NCI-H146 treated with DMSO at 0.1 percent for 48 hours (cell line): ENCODE data around the gene BCS1L.

Source experiments
- DNase-seq: peaks from one replicate; lab custom pipeline; 2025; ENCODE audit not compliant: unreplicated experiment; lab: John Stamatoyannopoulos, UW

BCS1L gene

DNA sequence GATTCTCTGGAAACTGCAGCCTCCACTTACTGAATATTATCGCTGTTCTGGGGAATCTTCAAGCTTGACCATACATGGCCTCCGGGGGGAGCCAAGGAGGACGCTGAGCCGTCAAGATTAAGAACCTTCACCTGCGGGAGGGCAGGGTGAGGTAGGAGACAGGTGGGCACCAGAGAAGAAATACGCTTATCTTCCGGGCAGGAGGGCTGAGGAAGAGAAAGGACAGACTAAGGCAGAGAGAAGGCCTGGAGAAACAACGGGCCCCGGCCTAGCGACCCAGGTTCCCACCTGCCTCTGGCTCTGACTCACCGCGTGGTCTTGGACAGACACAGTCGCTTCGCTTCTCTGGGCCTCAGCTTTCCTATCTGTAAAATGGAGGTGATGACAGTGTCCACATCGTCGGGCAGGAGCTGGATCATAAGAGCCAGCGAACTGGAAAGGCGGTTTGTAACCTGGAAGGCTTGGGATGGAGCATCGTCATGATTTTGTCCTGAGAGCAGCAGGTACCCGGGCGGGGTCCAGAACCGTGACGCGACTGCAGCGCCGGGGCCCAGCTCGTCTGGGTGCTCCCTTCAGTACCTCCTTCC is 719 bp upstream of the BCS1L start:
- peak; percentile 18 for DNase-seq

DNA sequence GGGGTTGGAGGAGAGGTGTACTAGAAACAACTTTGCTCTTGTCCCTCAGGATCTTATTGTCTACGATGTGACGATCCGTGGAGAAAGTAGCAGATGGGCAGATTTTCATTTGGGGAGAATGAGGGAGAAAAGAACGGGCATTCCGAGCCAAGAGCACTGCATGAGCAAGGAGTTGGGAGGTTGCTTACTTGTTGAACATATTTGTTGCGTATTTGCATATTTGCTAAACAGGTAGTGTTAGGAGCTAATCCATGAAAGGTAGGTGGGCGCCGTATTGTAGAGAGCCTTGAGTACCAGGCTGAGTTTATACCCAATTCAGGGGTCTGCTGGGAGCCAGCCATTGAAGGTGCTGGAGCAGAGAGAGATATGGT is 490 bp downstream of the BCS1L start:
- DNase-seq: no peak

DNA sequence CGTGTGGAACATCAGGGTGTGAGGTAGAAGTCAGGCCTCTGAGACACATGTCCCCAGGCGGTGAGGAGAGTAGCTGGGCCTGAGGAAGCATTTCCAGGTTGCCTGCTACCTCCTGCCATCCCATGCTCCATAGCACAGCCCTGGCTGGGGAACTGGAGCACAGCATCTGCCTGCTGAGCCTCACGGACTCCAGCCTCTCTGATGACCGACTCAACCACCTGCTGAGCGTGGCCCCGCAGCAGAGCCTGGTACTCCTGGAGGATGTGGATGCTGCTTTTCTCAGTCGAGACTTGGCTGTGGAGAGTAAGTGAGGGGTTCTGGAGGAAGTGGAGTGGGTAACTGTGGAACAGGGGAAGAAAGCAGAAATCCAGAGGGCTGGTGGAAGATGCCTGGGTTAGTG is 2.9 kb downstream of the BCS1L start:
- no peak for DNase-seq

DNA sequence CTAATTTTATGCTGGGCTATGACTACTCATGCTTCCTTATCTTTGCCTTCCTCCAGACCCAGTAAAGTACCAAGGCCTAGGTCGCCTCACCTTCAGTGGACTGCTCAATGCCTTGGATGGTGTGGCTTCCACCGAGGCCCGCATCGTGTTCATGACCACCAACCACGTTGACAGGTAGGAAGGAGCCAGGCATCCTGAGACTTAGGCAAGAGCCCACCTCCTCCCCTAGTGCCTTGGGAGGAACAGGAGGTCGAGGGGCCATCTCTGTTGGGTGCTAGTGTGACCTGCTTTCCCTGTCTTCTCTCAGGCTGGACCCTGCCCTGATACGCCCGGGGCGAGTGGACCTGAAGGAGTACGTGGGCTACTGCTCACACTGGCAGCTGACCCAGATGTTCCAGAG is 3.3 kb downstream of the BCS1L start:
- no peak for DNase-seq

DNA sequence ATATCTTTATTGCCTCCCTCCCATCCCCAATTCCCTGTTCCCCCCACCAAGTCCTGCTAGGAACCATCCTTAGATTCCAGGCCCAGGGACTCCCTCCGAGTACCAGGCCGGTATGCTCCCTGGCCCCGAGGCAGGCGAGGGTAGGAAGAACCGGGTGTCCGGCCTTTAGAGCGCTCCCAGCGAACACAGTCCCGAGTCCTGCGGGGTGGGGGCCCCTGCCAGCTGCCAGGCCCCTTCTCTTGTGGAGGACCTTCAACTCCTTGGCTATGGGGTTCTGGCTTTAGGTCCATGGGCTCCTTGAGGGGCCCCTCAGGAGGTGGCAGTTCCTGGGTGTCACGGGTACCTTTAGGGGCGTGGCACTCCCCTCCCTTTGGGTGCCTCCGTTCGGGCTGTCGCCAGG is 4.4 kb downstream of the BCS1L start:
- DNase-seq: no peak

DNA sequence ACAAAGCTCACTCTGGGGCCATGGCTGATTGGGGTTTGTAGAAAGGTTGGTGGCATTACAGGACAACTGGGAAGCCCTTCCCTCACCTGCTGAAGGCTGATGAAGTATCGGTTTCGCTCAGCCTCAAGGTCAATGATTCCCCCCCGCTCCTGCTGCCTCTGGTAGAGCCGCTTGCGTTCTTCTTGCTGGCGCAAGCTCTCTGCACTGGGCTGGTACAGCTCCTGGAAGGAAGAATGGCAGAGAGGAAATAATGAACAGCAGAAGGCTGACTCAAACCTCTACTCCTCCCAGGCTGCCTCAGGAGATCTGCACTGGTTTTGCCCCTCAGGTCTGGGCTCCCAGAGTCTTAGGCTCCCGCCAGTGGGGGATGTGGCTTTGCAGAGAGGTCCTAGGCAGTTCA is 5.2 kb downstream of the BCS1L start:
- DNase-seq: no peak

DNA sequence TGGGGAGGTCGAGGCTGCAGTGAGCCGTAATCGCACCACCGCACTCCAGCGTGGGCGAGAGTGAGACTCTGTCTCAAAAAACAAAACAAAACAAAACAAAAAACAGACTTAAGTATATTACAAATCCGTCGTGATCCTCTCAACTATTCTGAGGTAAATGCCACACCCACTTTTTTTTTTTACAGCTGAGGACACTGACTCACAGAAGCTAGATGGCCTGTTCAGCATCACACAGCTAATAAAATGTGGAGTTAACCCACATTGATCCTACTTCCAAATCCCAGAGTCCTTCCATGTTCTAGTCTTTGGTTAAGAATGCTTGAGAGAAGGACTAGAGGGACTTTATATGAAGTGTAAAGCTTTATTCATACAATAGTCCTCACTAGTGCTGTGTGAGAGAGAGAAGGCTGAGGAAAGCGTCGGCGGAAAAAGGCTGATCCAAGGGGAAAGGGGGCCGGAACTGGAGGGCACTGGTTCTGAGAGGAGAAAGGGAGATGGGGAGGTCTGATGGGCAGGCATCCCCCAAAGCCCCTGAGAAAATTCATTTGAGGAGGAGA is 11.7 kb downstream of the BCS1L start:
- no peak for DNase-seq

DNA sequence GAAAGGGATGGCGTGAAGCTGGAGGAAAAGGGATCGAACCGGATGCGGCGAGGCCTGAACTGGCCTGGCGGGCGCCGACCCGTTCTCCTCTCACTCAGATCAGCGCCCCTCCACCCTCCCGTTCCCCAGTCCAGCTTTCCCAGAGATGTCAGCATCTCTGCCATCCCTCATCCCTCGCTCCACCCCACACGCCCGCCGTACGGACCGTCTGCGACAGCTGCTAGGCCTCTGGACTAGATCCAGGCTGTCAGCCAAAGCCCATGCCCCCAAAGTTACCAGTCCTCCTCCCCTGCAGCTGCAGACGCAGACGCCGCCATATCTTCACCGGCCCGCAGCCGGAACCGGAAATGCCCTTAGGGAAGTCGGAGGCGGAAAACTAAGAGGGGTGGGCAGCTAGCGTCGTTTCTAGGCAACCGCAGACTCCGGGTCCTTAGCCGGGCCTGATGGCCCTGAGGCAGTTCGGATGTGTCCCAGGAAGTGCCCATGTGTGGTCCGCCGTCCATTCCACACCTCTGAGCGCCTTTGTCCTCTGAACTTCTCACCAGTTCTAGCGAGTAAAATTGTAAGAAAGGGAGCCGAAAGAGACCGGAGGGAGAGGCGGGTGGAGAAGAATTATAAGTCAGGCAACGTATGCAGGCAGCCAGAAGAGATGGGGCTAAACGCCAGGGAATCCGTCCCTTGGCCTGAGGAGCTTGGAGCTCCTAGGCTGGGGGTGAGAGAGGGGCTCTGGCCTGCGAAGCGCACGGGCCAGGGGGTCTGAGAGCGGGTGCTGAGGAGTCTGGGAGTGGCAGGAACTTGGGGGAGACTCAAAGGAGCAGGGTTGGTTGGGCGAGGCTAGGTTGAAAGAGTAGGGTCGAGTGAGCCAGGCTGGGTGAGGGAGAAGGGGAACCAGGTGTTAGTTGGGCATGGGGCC is 12.4 kb downstream of the BCS1L start, which contains the start of the genes RNF25 and STK36:
Gene RNF25, minus strand, starts transcription at position 349 of the 913 bp plus-strand sequence. Its CDS starts 32 bp downstream, at position 317.
Gene STK36, plus strand, starts transcription at position 433 of the 913 bp plus-strand sequence. CDS start 744 bp downstream, outside the sequence.
- DNase-seq: peak; percentile 84

DNA sequence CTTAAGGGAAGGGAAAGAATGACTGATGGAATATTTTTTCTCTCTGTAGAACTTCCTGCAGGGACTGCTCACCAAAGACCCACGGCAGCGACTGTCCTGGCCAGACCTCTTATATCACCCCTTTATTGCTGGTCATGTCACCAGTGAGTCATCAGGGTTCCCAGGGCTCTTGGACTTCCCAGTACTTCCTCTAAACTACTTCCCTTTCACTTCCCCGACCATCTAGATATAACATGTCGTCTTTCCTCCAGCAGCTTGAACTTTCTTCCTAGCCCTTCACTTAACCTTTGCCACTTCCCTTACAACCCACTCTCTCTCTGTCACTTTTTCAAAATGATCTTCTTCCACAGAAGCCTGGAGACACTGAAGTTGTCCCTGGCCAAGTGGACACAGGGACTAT is 19.6 kb downstream of the BCS1L start:
- DNase-seq: no peak

DNA sequence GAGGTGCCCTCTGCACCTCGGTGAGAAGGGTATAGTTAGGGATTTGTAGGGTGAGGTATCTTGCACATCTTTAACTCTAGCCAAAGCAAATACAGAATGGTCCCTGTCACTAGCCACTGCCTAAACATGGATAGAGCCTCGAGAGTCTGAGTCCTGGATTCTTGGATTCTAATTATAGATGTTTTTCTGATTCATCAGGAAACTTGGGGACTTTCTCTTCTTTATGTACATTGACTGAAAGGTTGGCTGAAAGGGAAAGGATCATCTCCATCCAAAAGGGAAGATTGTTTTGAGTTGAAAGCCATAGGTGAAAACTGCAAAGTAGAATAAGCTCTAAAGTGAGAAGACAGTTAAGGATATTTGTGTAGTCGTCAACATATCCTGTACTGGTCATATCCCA is 20.6 kb downstream of the BCS1L start:
- DNase-seq: no peak

DNA sequence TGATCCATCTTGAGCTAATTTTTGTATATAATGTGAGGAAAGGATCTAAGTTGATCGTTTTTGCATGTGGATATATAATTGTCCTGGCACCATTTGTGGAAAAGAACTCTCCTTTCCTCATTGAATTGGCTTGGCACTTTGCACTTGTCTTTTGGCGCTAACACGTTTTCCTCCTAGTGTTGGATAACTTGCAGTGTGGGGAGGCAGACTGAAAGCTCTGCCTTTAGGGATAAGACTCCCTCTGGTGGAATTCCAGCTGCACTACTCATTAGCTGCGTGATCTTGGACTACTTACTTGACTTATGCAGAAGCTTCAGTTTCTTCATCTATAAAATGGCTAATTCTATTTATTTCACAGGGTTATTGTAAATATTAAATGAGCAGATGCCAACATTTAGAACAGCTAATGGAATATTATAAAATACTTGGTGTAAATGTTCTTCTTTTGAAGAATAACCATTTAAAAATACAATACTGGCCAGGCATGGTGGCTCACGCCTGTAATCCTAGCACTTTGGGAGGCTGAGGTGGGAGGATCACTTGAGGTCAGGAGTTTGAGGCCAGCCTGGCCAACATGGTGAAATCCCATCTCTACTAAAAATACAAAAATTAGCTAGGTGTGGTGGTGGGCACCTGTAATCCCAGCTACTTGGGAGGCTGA is 28.0 kb downstream of the BCS1L start:
- DNase-seq: peak; percentile 22

DNA sequence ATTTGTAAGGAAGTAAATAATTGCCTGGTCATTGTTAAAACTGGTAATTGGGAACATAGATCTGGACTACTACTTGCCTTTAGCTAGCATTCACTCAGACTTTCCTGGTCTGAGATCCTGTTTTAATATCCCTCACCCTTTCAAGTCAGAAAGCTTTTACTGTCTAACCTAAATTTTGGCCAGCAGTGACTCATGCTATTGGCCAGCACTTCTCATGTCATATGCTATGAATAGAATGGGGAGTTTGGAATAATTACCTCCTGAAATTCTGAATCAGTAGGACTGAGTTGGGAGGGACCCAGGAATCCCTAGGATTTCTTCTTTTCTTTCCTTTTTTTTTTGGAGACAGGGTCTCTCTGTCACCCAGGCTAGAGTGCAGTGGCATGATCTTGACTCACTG is 31.8 kb downstream of the BCS1L start:
- no peak for DNase-seq

DNA sequence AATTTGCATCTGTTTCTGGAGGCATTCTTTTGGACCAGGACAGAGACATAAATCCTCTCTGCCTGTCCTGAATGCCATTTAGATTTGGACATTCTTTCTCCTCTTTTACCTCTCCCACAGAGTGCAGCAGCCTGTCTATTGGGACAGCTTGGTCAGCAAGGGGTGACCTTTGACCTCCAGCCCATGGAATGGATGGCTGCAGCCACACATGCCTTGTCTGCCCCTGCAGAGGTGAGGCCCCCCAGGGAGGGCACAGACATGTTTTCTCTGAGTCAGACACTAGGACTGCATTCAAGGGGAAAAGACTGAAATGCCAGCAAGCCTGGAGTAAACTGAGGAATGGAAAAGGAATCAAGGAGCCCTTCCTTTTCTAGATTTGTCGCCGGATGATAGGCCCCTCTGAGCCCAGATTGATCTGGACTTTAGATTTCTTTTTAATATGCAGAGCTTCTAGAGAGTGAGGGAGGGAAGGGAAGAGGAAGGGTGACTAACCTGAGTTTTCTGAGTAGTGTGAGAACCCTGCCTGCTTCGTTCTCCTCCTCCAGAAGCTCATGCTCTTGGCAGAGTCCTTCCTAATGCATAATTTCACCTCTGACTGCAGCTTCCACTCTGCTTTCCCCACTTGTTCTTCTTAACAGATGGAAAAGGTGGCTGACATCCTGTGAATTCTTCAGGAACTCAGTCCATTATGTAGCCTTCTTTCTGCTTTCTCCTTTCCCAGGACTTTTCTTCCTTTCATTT is 35.1 kb downstream of the BCS1L start:
- DNase-seq: no peak

DNA sequence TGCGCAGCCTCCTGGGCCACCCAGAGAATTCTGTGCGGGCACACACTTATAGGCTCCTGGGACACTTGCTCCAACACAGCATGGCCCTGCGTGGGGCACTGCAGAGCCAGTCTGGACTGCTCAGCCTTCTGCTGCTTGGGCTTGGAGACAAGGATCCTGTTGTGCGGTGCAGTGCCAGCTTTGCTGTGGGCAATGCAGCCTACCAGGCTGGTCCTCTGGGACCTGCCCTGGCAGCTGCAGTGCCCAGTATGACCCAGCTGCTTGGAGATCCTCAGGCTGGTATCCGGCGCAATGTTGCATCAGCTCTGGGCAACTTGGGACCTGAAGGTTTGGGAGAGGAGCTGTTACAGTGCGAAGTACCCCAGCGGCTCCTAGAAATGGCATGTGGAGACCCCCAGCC is 39.4 kb downstream of the BCS1L start:
- no peak for DNase-seq

DNA sequence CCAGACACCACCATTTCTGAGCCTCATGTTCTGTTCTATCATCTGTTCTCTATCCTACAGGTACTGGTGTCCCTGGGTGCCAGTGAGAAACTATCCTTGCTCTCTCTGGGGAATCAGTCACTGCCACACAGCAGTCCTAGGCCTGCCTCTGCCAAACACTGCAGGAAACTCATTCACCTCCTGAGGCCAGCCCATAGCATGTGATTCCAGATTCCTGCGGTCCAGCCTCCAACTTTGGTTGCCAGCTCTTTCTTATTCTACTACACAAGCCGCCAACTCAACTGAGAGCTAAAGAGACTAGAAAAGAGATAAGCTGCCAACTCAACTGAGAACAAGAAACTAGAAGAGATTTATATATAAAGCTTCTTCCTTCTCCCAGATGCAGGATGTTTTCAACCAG is 42.3 kb downstream of the BCS1L start:
- DNase-seq: no peak

DNA sequence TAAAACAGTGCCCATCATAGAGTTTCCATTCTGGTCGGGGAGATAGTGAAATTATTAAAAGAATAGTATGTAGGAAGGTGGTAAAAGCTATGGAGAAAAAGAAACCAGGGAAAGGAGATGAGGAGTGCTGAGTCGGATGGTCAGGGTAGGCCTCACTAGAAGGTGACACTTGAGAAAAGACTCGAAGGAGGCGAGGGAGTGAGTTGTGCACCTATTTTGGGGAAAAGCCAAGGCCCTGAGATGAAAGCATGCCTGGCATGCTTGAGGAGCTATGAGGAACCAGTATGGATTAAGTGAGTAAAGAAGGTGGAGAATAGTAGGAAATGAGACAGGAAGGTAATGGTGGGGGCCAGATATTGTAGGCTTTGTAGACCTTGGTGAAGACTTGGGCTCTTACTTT is 43.9 kb downstream of the BCS1L start:
- no peak for DNase-seq

DNA sequence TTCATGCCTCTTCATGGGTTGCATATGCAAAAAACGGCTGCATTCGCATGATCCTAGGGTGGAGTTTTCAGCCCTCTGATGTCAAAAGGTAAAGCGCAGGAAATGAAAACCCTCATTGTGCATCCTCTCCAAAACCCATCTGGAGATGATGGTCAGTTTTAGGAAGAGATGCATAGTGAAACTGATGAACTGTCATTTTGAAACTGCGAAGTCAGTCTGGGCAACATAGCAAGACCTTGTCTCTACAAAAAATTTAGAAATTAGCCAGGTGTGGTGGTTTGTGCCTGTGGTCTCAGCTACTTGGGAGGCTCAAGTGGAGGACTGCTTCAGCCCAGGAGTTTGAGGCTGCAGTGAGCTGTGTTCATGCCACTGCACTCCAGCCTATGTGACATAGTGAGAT is 48.6 kb downstream of the BCS1L start:
- DNase-seq: no peak

DNA sequence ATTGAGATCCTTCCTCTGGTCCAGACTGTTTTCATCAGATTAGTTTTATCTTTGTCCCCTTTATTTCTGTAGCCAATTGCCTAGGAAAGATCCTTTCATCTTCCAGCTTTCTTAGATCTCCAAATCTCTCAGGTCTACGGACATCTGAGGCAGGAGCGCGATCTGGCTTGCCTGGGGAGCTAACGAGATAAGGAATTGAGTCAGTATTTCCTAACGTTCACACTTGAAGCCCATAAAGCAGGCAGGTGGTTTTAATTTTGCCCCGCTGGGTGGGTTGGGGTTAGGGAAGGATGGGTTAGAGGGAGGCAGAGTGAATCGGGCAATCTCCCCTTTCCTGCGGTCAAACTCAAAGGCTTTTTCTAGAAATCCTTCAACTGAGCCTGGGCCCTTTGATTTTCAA is 50.4 kb downstream of the BCS1L start:
- DNase-seq: no peak

DNA sequence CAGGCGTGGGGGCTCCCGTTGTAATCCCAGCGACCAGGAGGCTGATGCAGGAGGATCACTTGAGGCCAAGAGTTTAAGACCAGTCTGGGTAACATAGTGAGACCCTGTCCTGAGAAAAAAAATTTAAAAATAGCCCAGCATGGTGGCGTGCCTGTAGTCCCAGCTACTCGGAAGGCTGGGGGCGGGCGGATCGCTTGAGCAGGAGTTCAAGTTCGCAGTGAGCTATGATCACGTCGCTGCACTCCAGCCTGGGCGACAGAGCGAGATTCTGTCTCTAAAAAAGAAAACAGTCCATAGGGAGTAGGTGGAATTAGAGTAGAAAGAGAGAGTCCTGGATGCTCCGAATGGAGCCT is 50.8 kb downstream of the BCS1L start:
- no peak for DNase-seq

DNA sequence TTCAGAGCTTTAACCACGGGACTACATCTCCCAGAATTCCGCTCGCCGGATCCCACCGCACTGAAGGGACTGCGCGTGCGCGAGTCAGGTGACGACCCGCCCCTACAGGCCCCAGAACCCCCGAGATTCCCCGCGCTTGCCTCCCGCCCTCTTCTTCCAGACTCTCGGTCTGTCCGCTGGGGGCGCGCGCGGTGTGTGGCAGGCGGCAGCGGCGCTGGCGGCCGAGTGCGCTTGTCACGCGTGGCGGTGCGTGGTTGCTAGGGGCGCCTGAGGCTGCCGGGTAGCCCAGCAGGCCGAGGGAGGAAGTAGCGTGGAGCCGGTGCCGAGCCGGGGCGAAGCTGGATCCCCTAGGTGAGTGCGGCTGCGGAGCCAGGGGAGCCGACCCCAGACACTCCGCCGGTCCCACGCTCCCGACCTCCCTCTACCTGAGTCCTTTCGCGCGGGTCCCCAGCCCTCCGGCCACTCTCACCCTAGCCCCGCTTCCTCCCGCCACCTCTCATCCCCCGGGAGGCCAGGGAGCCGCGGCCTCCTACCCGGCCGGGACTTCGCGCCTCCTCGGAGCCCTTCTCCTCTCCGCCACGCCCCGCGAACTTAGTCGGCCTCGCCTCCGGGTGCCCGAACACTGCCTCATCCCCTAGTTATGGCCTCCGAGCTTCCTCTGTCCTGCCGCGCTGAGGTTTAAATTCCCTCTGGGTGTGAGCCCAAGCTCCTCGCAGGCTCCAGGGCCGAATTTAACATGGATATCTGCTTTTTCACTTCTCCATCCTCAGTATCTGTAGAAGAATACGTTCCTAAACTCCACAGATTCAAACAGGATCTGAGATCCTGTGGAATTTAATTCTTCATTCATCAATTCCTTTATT is 51.4 kb downstream of the BCS1L start, which contains the start of gene TTLL4:
Gene TTLL4, plus strand, starts transcription at position 149 of the 863 bp plus-strand sequence. CDS start 26,842 bp downstream, outside the sequence.
- DNase-seq: peak; percentile 72
